ENCODE measurements around the gene DNAJB1.

The DNAJB1 gene

GRCh38 chr19:14530005-14530348, 11.8 kb upstream of the DNAJB1 start:
- Histone ChIP-seq H3K4me2 (ENCODE audit: low read length, poor library complexity, severe bottlenecking) (peak overlapping the region; percentile 98), H3K27ac (ENCODE audit: low read length, poor library complexity, severe bottlenecking) (peak overlapping the region; percentile 93), H3K27me3 (ENCODE audit: control insufficient read depth in 1 of 2, insufficient read depth in 1 of 2, low read length in 2 of 2) (no peaks in the 10 kb centered on the region), H4K8ac (ENCODE audit: low read length) (peak overlapping the region; percentile 95), H3K9ac (ENCODE audit: low read length) (peak overlapping the region; percentile 92), H3K4me1 (ENCODE audit: control insufficient read depth, insufficient read depth, low read depth, low read length) (peaks cover 18% of the 10 kb centered on the region), H3K9me3 (ENCODE audit: control insufficient read depth, low read length) (no peaks in the 10 kb centered on the region), H3K4ac (ENCODE audit: low read depth in 1 of 2, low read length in 2 of 2) (peak overlapping the region in 1 of 2 experiments; percentile 87), H2BK12ac (ENCODE audit: low read length in 2 of 2) (no peak overlapping the region), H3K23ac (ENCODE audit: low read length in 2 of 2) (peak overlapping the region in 1 of 2 experiments; percentile 66), H3K14ac (ENCODE audit: low read length in 2 of 2) (peak overlapping the region; percentile 57 to 95), H2AK5ac (ENCODE audit: low read length, severe bottlenecking) (no peak overlapping the region), H2BK120ac (ENCODE audit: low read depth, low read length) (peak overlapping the region; percentile 19), H3K18ac (ENCODE audit: low read depth in 1 of 2, low read length in 2 of 2) (peak overlapping the region; percentile 80 to 88), H4K91ac (ENCODE audit: low read length) (peak overlapping the region; percentile 61), H2AFZ (ENCODE audit: low read depth, low read length) (peak overlapping the region; percentile 55), H3K4me3 (ENCODE audit: insufficient read depth in 1 of 2, low read depth in 1 of 2, low read length in 2 of 2) (peak overlapping the region; percentile 84 to 96), H2BK15ac (ENCODE audit: low read depth, poor library complexity, severe bottlenecking) (no peak overlapping the region), H2BK5ac (ENCODE audit: low read depth, low read length, poor library complexity, severe bottlenecking) (no peak overlapping the region), H3K79me1 (replicated peaks; ENCODE audit: low read length, poor library complexity, severe bottlenecking) (peaks cover 20% of the 10 kb centered on the region), H3K36me3 (ENCODE audit: control insufficient read depth in 1 of 2, insufficient read depth in 2 of 2, low read depth in 1 of 2, low read length in 2 of 2) (peaks cover 0 to 4% of the 10 kb centered on the region in 2 experiments)
- DNase-seq = no peak
- 1% methylated on average over 18 of the region's 18 CpGs for WGBS

DNA sequence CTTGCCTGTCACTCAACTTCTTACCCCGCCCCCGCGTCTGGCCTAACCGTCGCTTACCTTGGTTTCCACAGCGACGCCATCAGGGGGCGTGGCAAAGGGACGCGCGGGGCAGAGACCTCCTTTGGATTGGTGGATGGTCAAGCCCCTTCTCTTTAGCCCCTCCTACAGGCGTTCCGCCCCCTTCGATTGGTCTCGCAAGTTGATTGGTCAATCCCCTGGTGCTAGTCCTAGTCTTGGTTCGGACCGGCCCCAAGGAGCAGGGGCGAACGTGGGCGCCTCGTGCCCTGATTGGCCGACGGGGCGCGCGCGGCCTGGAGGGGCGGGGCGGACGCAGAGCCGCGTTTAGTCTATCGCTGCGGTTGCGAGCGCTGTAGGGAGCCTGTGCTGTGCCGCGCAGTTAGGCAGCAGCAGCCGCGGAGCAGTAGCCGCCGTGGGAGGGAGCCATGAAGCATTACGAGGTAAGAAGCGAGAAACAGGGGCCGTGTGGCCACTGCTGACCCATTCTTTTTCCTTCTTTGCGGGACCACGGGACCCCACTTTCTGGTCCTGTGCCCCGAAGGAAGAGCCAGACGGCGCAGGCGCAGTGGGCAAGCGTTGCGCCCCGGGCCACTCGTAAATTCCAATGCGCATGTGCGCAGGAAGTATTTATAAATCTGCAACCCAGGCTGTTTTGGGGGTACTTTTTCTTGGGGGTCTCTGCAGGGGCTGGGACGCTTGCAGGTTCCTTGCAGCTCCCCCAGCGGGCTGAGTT, 11.2 kb upstream of the DNAJB1 start, which contains the start of gene TECR:
Gene TECR (plus strand): TSS at position 341 of the 751 bp plus-strand sequence. CDS start 103 bp downstream, at position 444.
- Histone ChIP-seq H3K79me1 (replicated peaks; ENCODE audit: low read length, poor library complexity, severe bottlenecking) (peaks cover 15% of the 10 kb centered on the region), H2BK5ac (ENCODE audit: low read depth, low read length, poor library complexity, severe bottlenecking) (no peak within 1 kb of the TSS), H2BK15ac (ENCODE audit: low read depth, poor library complexity, severe bottlenecking) (peak within 1 kb of the TSS; percentile 83), H4K91ac (ENCODE audit: low read length) (peak within 1 kb of the TSS; percentile 87), H3K9ac (ENCODE audit: low read length) (peak within 1 kb of the TSS; percentile 92), H3K4ac (ENCODE audit: low read depth in 1 of 2, low read length in 2 of 2) (peak within 1 kb of the TSS in 1 of 2 experiments; percentile 88), H3K36me3 (ENCODE audit: control insufficient read depth in 1 of 2, insufficient read depth in 2 of 2, low read depth in 1 of 2, low read length in 2 of 2) (no peaks in the 10 kb centered on the region), H4K8ac (ENCODE audit: low read length) (peak within 1 kb of the TSS; percentile 95), H3K27ac (ENCODE audit: low read length, poor library complexity, severe bottlenecking) (peak within 1 kb of the TSS; percentile 93), H3K14ac (ENCODE audit: low read length in 2 of 2) (peak within 1 kb of the TSS; percentile 57 to 95), H3K4me3 (ENCODE audit: insufficient read depth in 1 of 2, low read depth in 1 of 2, low read length in 2 of 2) (peak within 1 kb of the TSS; percentile 84 to 96), H3K4me2 (ENCODE audit: low read length, poor library complexity, severe bottlenecking) (peak within 1 kb of the TSS; percentile 98), H3K27me3 (ENCODE audit: control insufficient read depth in 1 of 2, insufficient read depth in 1 of 2, low read length in 2 of 2) (no peaks in the 10 kb centered on the region), H3K18ac (ENCODE audit: low read depth in 1 of 2, low read length in 2 of 2) (peak within 1 kb of the TSS; percentile 88 to 98), H3K4me1 (ENCODE audit: control insufficient read depth, insufficient read depth, low read depth, low read length) (peaks cover 18% of the 10 kb centered on the region), H2AK5ac (ENCODE audit: low read length, severe bottlenecking) (no peak within 1 kb of the TSS), H2BK12ac (ENCODE audit: low read length in 2 of 2) (peak within 1 kb of the TSS; percentile 23 to 73), H3K9me3 (ENCODE audit: control insufficient read depth, low read length) (no peaks in the 10 kb centered on the region), H2AFZ (ENCODE audit: low read depth, low read length) (peak within 1 kb of the TSS; percentile 86), H2BK120ac (ENCODE audit: low read depth, low read length) (peak within 1 kb of the TSS; percentile 19), H3K23ac (ENCODE audit: low read length in 2 of 2) (peak within 1 kb of the TSS; percentile 66 to 85)
- DNase-seq = peak; percentile 100
- WGBS = under 1% methylated on average over 59 of the region's 59 CpGs

GRCh38 chr19:14528419-14529253, 10.4 kb upstream of the DNAJB1 start:
- no peak for DNase-seq
- H2BK120ac ChIP-seq (ENCODE audit: low read depth, low read length) = no peak overlapping the region
- H3K4me1 ChIP-seq (ENCODE audit: control insufficient read depth, insufficient read depth, low read depth, low read length) = peaks cover 18% of the 10 kb centered on the region
- peak overlapping the region; percentile 94 for H3K4me2 ChIP-seq (ENCODE audit: low read length, poor library complexity, severe bottlenecking)
- 54% methylated on average over 39 of the region's 39 CpGs for WGBS
- H2BK12ac ChIP-seq (ENCODE audit: low read length in 2 of 2) = peak overlapping the region; percentile 23 to 73
- no peaks in the 10 kb centered on the region for H3K36me3 ChIP-seq (ENCODE audit: control insufficient read depth in 1 of 2, insufficient read depth in 2 of 2, low read depth in 1 of 2, low read length in 2 of 2)
- no peak overlapping the region for H2BK5ac ChIP-seq (ENCODE audit: low read depth, low read length, poor library complexity, severe bottlenecking)
- H3K9me3 ChIP-seq (ENCODE audit: control insufficient read depth, low read length) = no peaks in the 10 kb centered on the region
- H3K27me3 ChIP-seq (ENCODE audit: control insufficient read depth in 1 of 2, insufficient read depth in 1 of 2, low read length in 2 of 2) = no peaks in the 10 kb centered on the region
- no peak overlapping the region for H3K14ac ChIP-seq (ENCODE audit: low read length in 2 of 2)
- H3K18ac ChIP-seq (ENCODE audit: low read depth in 1 of 2, low read length in 2 of 2) = peak overlapping the region; percentile 54 to 72
- peak overlapping the region; percentile 86 for H2AFZ ChIP-seq (ENCODE audit: low read depth, low read length)
- peak overlapping the region; percentile 68 to 84 for H3K4me3 ChIP-seq (ENCODE audit: insufficient read depth in 1 of 2, low read depth in 1 of 2, low read length in 2 of 2)
- H4K91ac ChIP-seq (ENCODE audit: low read length) = no peak overlapping the region
- H2BK15ac ChIP-seq (ENCODE audit: low read depth, poor library complexity, severe bottlenecking) = peak overlapping the region; percentile 83
- no peak overlapping the region for H3K27ac ChIP-seq (ENCODE audit: low read length, poor library complexity, severe bottlenecking)
- H3K4ac ChIP-seq (ENCODE audit: low read depth in 1 of 2, low read length in 2 of 2) = peak overlapping the region in 1 of 2 experiments; percentile 88
- H3K9ac ChIP-seq (ENCODE audit: low read length) = peak overlapping the region; percentile 89
- peaks cover 12% of the 10 kb centered on the region for H3K79me1 ChIP-seq (replicated peaks; ENCODE audit: low read length, poor library complexity, severe bottlenecking)
- H4K8ac ChIP-seq (ENCODE audit: low read length) = peak overlapping the region; percentile 85
- peak overlapping the region in 1 of 2 experiments; percentile 60 for H3K23ac ChIP-seq (ENCODE audit: low read length in 2 of 2)
- no peak overlapping the region for H2AK5ac ChIP-seq (ENCODE audit: low read length, severe bottlenecking)

- peaks cover 13% of the 10 kb centered on the region for H3K4me1 ChIP-seq (ENCODE audit: control insufficient read depth, insufficient read depth, low read depth, low read length)
- H3K9me3 ChIP-seq (ENCODE audit: control insufficient read depth, low read length) = no peaks in the 10 kb centered on the region
- no peak overlapping the region for H3K4me2 ChIP-seq (ENCODE audit: low read length, poor library complexity, severe bottlenecking)
- no peak overlapping the region for H2BK15ac ChIP-seq (ENCODE audit: low read depth, poor library complexity, severe bottlenecking)
- H3K79me1 ChIP-seq (replicated peaks; ENCODE audit: low read length, poor library complexity, severe bottlenecking) = peaks cover 9% of the 10 kb centered on the region
- H2AFZ ChIP-seq (ENCODE audit: low read depth, low read length) = no peak overlapping the region
- H3K14ac ChIP-seq (ENCODE audit: low read length in 2 of 2) = no peak overlapping the region
- no peak overlapping the region for H3K27ac ChIP-seq (ENCODE audit: low read length, poor library complexity, severe bottlenecking)
- whole genome bisulfite sequencing = 97% methylated on average over 3 of the region's 4 CpGs
- H3K18ac ChIP-seq (ENCODE audit: low read depth in 1 of 2, low read length in 2 of 2) = no peak overlapping the region
- no peaks in the 10 kb centered on the region for H3K27me3 ChIP-seq (ENCODE audit: control insufficient read depth in 1 of 2, insufficient read depth in 1 of 2, low read length in 2 of 2)
- H2AK5ac ChIP-seq (ENCODE audit: low read length, severe bottlenecking) = no peak overlapping the region
- H2BK12ac ChIP-seq (ENCODE audit: low read length in 2 of 2) = no peak overlapping the region
- H3K9ac ChIP-seq (ENCODE audit: low read length) = no peak overlapping the region
- no peak overlapping the region for H4K91ac ChIP-seq (ENCODE audit: low read length)
- H3K36me3 ChIP-seq (ENCODE audit: control insufficient read depth in 1 of 2, insufficient read depth in 2 of 2, low read depth in 1 of 2, low read length in 2 of 2) = no peaks in the 10 kb centered on the region
- DNase-seq = no peak
- no peak overlapping the region for H2BK120ac ChIP-seq (ENCODE audit: low read depth, low read length)
- no peak overlapping the region for H4K8ac ChIP-seq (ENCODE audit: low read length)
- H3K4me3 ChIP-seq (ENCODE audit: insufficient read depth in 1 of 2, low read depth in 1 of 2, low read length in 2 of 2) = no peak overlapping the region
- no peak overlapping the region for H3K4ac ChIP-seq (ENCODE audit: low read depth in 1 of 2, low read length in 2 of 2)
- no peak overlapping the region for H3K23ac ChIP-seq (ENCODE audit: low read length in 2 of 2)
- no peak overlapping the region for H2BK5ac ChIP-seq (ENCODE audit: low read depth, low read length, poor library complexity, severe bottlenecking)
Measured at GRCh38 chr19:14526423-14526822, 8.2 kb upstream of the DNAJB1 start.
